ENCODE measurements around the gene TRMU.

TRMU gene

GRCh38 chr22:46369716-46370583, 34.4 kb downstream of the TRMU start:
- no peak for DNase-seq (ENCODE audit: low read depth in 2 of 2)

- DNase-seq (ENCODE audit: low read depth in 2 of 2) = no peak
These were observed 35.2 kb downstream of the TRMU start for GRCh38 chr22:46370584-46371291.

GRCh38 chr22:46371623-46372226, 36.2 kb downstream of the TRMU start:
- DNase-seq (ENCODE audit: low read depth in 2 of 2) = no peak

- no peak for DNase-seq (ENCODE audit: low read depth in 2 of 2)
These were observed 37.2 kb downstream of the TRMU start for GRCh38 chr22:46372686-46373085.

- DNase-seq (ENCODE audit: low read depth in 2 of 2) = no peak
These were observed 37.6 kb downstream of the TRMU start for GRCh38 chr22:46373159-46373558.

- no peak for DNase-seq (ENCODE audit: low read depth in 2 of 2)
These were observed 38.6 kb downstream of the TRMU start for GRCh38 chr22:46373921-46374662.

GRCh38 chr22:46374663-46375474, 39.4 kb downstream of the TRMU start:
- no peak for DNase-seq (ENCODE audit: low read depth in 2 of 2)

- DNase-seq (ENCODE audit: low read depth in 2 of 2) = no peak
These were observed 40.6 kb downstream of the TRMU start for GRCh38 chr22:46376111-46376510.

GRCh38 chr22:46376908-46377524, 41.5 kb downstream of the TRMU start:
- DNase-seq (ENCODE audit: low read depth in 2 of 2) = no peak

- DNase-seq (ENCODE audit: low read depth in 2 of 2) = no peak
These were observed 42.3 kb downstream of the TRMU start for GRCh38 chr22:46377525-46378425.

- no peak for DNase-seq (ENCODE audit: low read depth in 2 of 2)
These were observed 43.0 kb downstream of the TRMU start for GRCh38 chr22:46378426-46379065.

GRCh38 chr22:46379066-46379930, 43.8 kb downstream of the TRMU start:
- DNase-seq (ENCODE audit: low read depth in 2 of 2) = no peak

GRCh38 chr22:46380069-46380468, 44.6 kb downstream of the TRMU start:
- no peak for DNase-seq (ENCODE audit: low read depth in 2 of 2)

GRCh38 chr22:46380581-46380980, 45.1 kb downstream of the TRMU start:
- DNase-seq (ENCODE audit: low read depth in 2 of 2) = no peak

GRCh38 chr22:46381142-46381541, 45.6 kb downstream of the TRMU start:
- DNase-seq (ENCODE audit: low read depth in 2 of 2) = no peak

GRCh38 chr22:46381731-46382130, 46.2 kb downstream of the TRMU start:
- DNase-seq (ENCODE audit: low read depth in 2 of 2) = no peak

- no peak for DNase-seq (ENCODE audit: low read depth in 2 of 2)
These were observed 47.0 kb downstream of the TRMU start for GRCh38 chr22:46382524-46382923.

- no peak for DNase-seq (ENCODE audit: low read depth in 2 of 2)
These were observed 50.8 kb downstream of the TRMU start for GRCh38 chr22:46386312-46386711.

All from stimulated activated CD4-positive, alpha-beta T cell treated with anti-CD3 and anti-CD28 coated beads, Interleukin-12 subunit alpha, Interleukin-12 subunit beta, amount 100 ng/mL, for 24 hours (primary cell).